NB4 (cell line): ENCODE results near the gene KLHL22.
"Not testable (repeated sequence)": the region's sequence is repeated elsewhere in the genome, so short reads cannot be mapped to it uniquely, and the experiment has no call there.

Source experiments
- DNase-seq: peaks from one replicate; pipeline ENCODE4 v3.0.0; 2010; ENCODE audit warnings: low read depth
- H3K4me3 ChIP-seq: one replicate; pipeline ENCODE4 v1.5.1; 2011; ENCODE audit warnings: mild to moderate bottlenecking, low read depth, low read length, moderate library complexity
- CTCF ChIP-seq: IDR thresholded peaks from one replicate; pipeline ENCODE4 v1.5.1; 2012; ENCODE audit warnings: low read depth, low read length
- MAX ChIP-seq: IDR thresholded peaks from 2 replicates; pipeline ENCODE4 v1.6.1; 2011; ENCODE audit warnings: low read depth, low read length
- MYC ChIP-seq: IDR thresholded peaks from 2 replicates; pipeline ENCODE4 v1.6.1; 2011; ENCODE audit warnings: low read depth, low read length
- POLR2A ChIP-seq: IDR thresholded peaks from 2 replicates; pipeline ENCODE4 v1.6.1; 2011; ENCODE audit warnings: mild to moderate bottlenecking; ENCODE audit not compliant: insufficient read length; ENCODE audit errors: extremely low read depth

The KLHL22 gene

GRCh38 chr22:20396639-20397038, 99.0 kb downstream of the KLHL22 start:
- DNase-seq = peak; percentile 45
- peak overlapping the region; percentile 22 for H3K4me3 ChIP-seq
- TF ChIP-seq CTCF (no peak), MAX (no peak), MYC (no peak), POLR2A (no peak)

GRCh38 chr22:20395907-20396287, 99.7 kb downstream of the KLHL22 start:
- DNase-seq = peak; percentile 24
- no peak for TF ChIP-seq MYC
- TF ChIP-seq CTCF = no peak
- no peak for TF ChIP-seq POLR2A
- TF ChIP-seq MAX = no peak
- H3K4me3 ChIP-seq = peak overlapping the region; percentile 22

GRCh38 chr22:20395181-20395906, 100.3 kb downstream of the KLHL22 start:
- peak overlapping the region; percentile 72 for H3K4me3 ChIP-seq
- no peak for DNase-seq
- TF ChIP-seq MYC (no peak), CTCF (no peak), MAX (no peak), POLR2A (no peak)

- TF ChIP-seq MAX (peak; percentile 39; the same call in 1 of the 2 replicates), POLR2A (peak; percentile 54), MYC (no peak)
- H3K4me3 ChIP-seq = peak within 1 kb of the TSS; percentile 72
- peak; percentile 92 for DNase-seq
Observed at GRCh38 chr22:20393705-20394476, 101.7 kb downstream of the KLHL22 start, which contains the start of gene ZNF74. TSS of gene ZNF74 (plus strand) at chr22:20394151. CDS start at chr22:20394629, 478 bp downstream.

- DNase-seq = peak; percentile 14
- TF ChIP-seq MAX (no peak), POLR2A (no peak), MYC (no peak), CTCF (no peak)
- H3K4me3 ChIP-seq = peak overlapping the region; percentile 72
Observed at GRCh38 chr22:20392983-20393704, 102.5 kb downstream of the KLHL22 start.

- DNase-seq = not testable (repeated sequence)
Observed at GRCh38 chr22:20392365-20392881, 103.2 kb downstream of the KLHL22 start.

More at GRCh38 chr22:20392365-20392881, 103.2 kb downstream of the KLHL22 start:
- not testable (repeated sequence) for H3K4me3 ChIP-seq
